Suprapubic skin (tissue), 3 donors: ENCODE measurements around the gene ZGRF1.

Experiments used
- CTCF ChIP-seq, 2 donors: fragments of 200-600 bp in 1 of 2; fragments of 450-650 bp in 1 of 2; sonication (generic) in 1 of 2; IDR thresholded peaks; one replicate each; pipeline ENCODE4 v1.5.1; 2016 to 2019; ENCODE audit warnings: antibody characterized with exemption in 2 of 2, mild to moderate bottlenecking in 1 of 2, moderate library complexity in 1 of 2
- POLR2AphosphoS5 ChIP-seq, 3 donors: sonication (generic); formaldehyde crosslinking; IDR thresholded peaks; one replicate each; pipeline ENCODE4 v1.6.1; 2017; ENCODE audit warnings: antibody characterized with exemption in 3 of 3

GRCh38 chr4:112592717-112593116, 44.0 kb downstream of the ZGRF1 start:
- TF ChIP-seq CTCF (IDR thresholded peaks at IDR 0.05) (no peak), POLR2AphosphoS5 (IDR thresholded peaks at IDR 0.05) (no peak)
